Large intestine (tissue), 3 donors: Measurements from ENCODE around the gene SPIRE2. TPM values are rescaled to one million over a fixed set of nuclear protein-coding genes. Genes with fewer than 3 reads are reported as not detected.
A peak's percentile ranks its signal among the peaks of the same experiment; 100 is the strongest.
"Not testable (repeated sequence)": the region's sequence is repeated elsewhere in the genome, so short reads cannot be mapped to it uniquely, and the experiment has no call there.

ENCODE experiments used
- DNase-seq, 2 donors: peaks; one replicate each; pipeline versions ENCODE4 v3.0.0 to v3.0.0-alpha.2; 2013
- H3K27ac ChIP-seq: one replicate; pipeline ENCODE4 v1.5.1; 2013; ENCODE audit warnings: low read length
- H3K27me3 ChIP-seq: 2 replicates; pipeline ENCODE4 v1.6.1; 2013; ENCODE audit warnings: low read length; ENCODE audit not compliant: control insufficient read depth, insufficient read depth
- H3K36me3 ChIP-seq: 2 replicates; pipeline ENCODE4 v1.6.1; 2013; ENCODE audit warnings: low read length; ENCODE audit not compliant: control insufficient read depth, insufficient read depth
- H3K4me1 ChIP-seq: one replicate; pipeline ENCODE4 v1.6.1; 2013; ENCODE audit warnings: low read length; ENCODE audit not compliant: control insufficient read depth, insufficient read depth
- H3K4me3 ChIP-seq: one replicate; pipeline ENCODE4 v1.5.1; 2013; ENCODE audit warnings: low read length
- H3K9me3 ChIP-seq: one replicate; pipeline ENCODE4 v1.6.1; 2013; ENCODE audit warnings: mild to moderate bottlenecking, low read depth, low read length, moderate library complexity; ENCODE audit not compliant: control insufficient read depth
- WGBS: methylation state at CpG from one replicate; pipeline ENCODE4 v1.1.5; 2013; ENCODE audit warnings: low lambda C conversion rate; ENCODE audit not compliant: insufficient coverage; 5-methylcytosine and 5-hydroxymethylcytosine counted together
- polyA plus RNA-seq: library from polyadenylated mRNA; unstranded; fragments of 120-200 nt; gene quantifications from one replicate; pipeline ENCODE4 v1.2.1, GENCODE V29; 2013

The SPIRE2 gene
- polyA plus RNA-seq, 1 donor: 55.2 TPM

GRCh38 chr16:89808475-89808874 is 19.8 kb upstream of the SPIRE2 start:
- no peak overlapping the region for H3K27ac ChIP-seq
- H3K36me3 ChIP-seq: peaks cover 3% of the 10 kb centered on the region
- WGBS: 95% methylated on average over 3 of the region's 4 CpGs
- no peaks in the 10 kb centered on the region for H3K27me3 ChIP-seq
- no peaks in the 10 kb centered on the region for H3K9me3 ChIP-seq
- no peaks in the 10 kb centered on the region for H3K4me1 ChIP-seq
- DNase-seq: peak in 1 of 2 donors; percentile 37
- H3K4me3 ChIP-seq: no peak overlapping the region

DNA sequence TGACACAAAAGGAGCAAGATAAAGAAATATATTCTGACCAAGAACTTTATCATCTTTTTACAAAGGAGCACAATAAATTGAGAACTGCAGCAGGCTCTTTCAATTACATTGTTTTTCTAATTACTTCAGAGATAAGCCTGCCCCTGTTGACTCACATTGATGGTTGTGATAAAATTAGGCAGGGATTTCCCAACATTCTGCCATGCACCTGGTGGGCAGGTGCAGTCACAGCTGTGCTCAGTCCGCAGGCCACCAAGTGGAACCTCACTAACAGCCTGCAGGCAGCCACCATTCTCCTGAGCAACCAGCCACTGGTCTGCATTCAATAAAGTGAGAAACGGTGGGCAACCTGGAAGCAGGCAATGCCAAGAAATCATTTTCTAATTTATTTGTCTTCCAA is 17.0 kb upstream of the SPIRE2 start:
- WGBS: no CpG with 5 or more reads among the region's 2 CpGs
- no peak for DNase-seq
- H3K4me3 ChIP-seq: no peak overlapping the region

GRCh38 chr16:89815639-89816348 is 12.5 kb upstream of the SPIRE2 start:
- Histone ChIP-seq H3K27me3 (no peaks in the 10 kb centered on the region), H3K9me3 (peaks cover 8% of the 10 kb centered on the region), H3K4me3 (peak overlapping the region; percentile 50), H3K36me3 (no peaks in the 10 kb centered on the region), H3K4me1 (peaks cover 18% of the 10 kb centered on the region), H3K27ac (no peak overlapping the region)
- DNase-seq: no peak
- no CpG with 5 or more reads among the region's 65 CpGs for WGBS

More for the DNA sequence above, 17.0 kb upstream of the SPIRE2 start:
- H3K27me3 ChIP-seq: no peaks in the 10 kb centered on the region
- no peak overlapping the region for H3K27ac ChIP-seq
- H3K36me3 ChIP-seq: peaks cover 3% of the 10 kb centered on the region
- peaks cover 5% of the 10 kb centered on the region for H3K4me1 ChIP-seq
- H3K9me3 ChIP-seq: no peaks in the 10 kb centered on the region

DNA sequence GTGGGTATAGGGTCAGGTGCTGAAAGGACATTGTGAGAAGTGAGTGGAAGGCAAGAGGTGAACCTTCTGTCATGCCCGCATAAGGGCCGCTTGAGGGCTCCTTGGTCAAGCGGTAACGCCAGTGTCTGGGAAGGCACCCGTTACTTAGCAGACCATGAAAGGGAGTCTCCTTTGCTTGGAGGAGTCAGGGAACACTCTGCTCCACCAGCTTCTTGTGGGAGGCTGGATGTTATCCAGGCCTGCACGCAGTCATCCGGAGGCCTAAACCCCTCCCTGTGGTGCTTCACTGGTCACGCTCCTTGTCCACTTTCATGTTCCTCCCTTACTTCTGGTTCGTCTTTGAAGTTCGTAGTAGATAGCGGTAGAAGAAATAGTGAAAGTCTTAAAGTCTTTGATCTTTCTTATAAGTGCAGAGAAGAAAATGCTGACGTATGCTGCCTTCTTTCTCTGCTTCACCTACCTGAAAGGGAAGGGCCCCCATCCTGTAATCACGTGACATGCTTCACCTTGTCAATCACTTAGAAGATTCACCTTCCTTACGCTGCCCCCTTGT is 9.3 kb upstream of the SPIRE2 start:
- 33% methylated on average over 2 of the region's 14 CpGs for WGBS
- H3K27ac ChIP-seq, H3K9me3 ChIP-seq, H3K4me3 ChIP-seq, H3K36me3 ChIP-seq, H3K27me3 ChIP-seq: not testable (repeated sequence)
- peak in 1 of 2 donors; percentile 30 for DNase-seq
- peaks cover 42% of the 10 kb centered on the region for H3K4me1 ChIP-seq

DNA sequence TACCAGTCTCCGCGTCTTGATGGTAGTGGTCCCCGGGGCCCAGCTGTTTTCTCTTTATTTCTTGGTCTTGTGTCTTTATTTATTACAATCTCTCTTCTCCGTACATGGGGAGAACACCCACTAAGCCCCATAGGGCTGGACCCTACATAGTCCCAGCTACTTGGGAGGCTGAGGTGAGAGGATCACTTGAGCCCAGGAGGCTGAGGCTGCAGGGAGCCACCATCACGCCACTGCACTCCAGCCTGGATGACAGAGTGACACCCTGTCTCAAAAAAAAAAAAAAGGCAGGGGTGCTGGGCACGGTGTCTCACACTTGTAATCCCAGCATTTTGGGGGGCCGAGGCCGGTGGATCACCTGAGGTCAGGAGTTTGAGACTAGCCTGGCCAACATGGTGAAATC is 8.8 kb upstream of the SPIRE2 start:
- not testable (repeated sequence) for H3K27ac ChIP-seq, H3K9me3 ChIP-seq, H3K4me3 ChIP-seq, H3K27me3 ChIP-seq, DNase-seq, H3K36me3 ChIP-seq
- H3K4me1 ChIP-seq: peaks cover 42% of the 10 kb centered on the region
- WGBS: 100% methylated on average over 1 of the region's 8 CpGs

DNA sequence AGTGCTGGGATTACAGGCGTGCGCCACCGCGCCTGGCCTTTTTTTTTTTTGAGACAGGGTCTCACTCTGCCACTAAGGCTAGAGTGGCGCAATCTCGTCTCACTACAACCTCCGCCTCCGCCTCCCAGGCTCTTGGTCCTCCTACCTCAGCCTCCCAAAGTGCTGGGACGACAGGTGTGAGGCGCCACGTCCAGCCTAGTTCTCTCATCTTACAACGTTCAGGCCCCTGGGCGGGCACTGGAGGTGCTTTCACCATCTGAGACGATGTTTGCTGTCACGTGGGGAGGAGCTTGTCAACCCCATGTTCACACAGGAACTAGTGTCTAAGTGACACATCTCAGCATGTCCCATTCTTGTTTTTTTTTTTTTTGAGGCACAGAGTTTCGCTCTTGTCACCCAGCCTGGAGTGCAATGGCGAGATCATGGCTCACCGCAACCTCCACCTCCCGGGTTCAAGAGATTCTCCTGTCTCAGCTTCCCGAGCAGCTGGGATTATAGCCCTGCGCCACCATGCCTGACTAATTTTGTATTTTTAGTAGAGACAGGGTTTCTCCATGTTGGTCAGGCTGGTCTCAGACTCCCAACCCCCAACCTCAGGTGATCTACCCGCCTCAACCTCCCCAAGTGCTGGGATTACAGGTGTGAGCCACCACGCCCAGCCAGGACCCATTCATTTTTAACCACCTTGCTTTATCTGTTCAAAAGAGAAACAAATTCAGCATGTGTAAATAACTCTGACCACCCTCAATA is 6.7 kb upstream of the SPIRE2 start:
- Histone ChIP-seq H3K36me3 (no peaks in the 10 kb centered on the region), H3K9me3 (peaks cover 8% of the 10 kb centered on the region), H3K4me1 (peaks cover 43% of the 10 kb centered on the region), H3K27me3 (no peaks in the 10 kb centered on the region), H3K4me3 (no peak overlapping the region), H3K27ac (peak overlapping the region; percentile 92)
- no CpG with 5 or more reads among the region's 23 CpGs for WGBS
- no peak for DNase-seq

- H3K27ac ChIP-seq: peak overlapping the region; percentile 92
Observed at GRCh38 chr16:89822188-89823086, 5.8 kb upstream of the SPIRE2 start.

DNA sequence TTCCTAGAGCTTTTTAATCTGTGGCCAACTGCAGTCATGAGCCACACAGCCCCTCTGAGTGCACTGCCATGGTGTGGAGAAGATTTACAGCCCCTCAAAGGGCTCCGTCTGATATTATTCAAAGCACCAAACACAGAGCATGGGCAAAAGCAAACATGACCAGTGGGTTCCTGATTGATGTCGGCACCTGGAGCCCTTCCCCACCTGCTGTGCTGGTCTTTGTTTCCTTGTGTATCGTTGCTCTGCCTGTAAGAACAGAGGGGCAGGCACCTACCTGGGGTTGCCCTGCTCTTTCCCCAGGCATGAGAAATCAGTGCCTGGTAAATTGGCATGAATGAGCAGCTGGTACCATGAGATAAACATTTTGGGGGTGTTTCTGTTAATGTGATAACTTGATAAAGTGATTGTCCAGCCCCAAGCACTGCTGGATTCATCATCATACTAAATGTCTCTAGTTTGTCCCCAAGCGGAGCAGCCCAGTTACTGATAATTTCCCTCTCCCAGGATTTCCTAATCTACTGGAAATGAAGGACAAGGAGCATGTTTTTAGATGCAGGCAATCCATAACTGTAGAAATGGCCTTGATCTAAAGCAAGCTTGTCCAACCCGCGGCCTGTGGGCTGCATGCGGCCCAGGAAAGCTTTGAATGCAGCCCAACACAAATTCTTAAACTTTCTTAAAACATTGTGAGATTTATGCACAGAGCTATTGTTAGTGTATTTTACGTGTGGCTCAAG is 5.0 kb upstream of the SPIRE2 start:
- Histone ChIP-seq H3K9me3 (no peaks in the 10 kb centered on the region), H3K4me3 (no peak overlapping the region), H3K27me3 (no peaks in the 10 kb centered on the region), H3K27ac (peak overlapping the region; percentile 92), H3K4me1 (peaks cover 47% of the 10 kb centered on the region), H3K36me3 (no peaks in the 10 kb centered on the region)
- WGBS: no CpG with 5 or more reads among the region's 8 CpGs
- DNase-seq: no peak

More at GRCh38 chr16:89822188-89823086, 5.8 kb upstream of the SPIRE2 start:
- no peaks in the 10 kb centered on the region for H3K27me3 ChIP-seq
- no peaks in the 10 kb centered on the region for H3K36me3 ChIP-seq
- peaks cover 48% of the 10 kb centered on the region for H3K4me1 ChIP-seq
- no peak overlapping the region for H3K4me3 ChIP-seq
- DNase-seq: peak; percentile 92 to 96
- WGBS: no CpG with 5 or more reads among the region's 19 CpGs
- peaks cover 4% of the 10 kb centered on the region for H3K9me3 ChIP-seq

GRCh38 chr16:89823824-89824148 is 4.5 kb upstream of the SPIRE2 start:
- not testable (repeated sequence) for H3K9me3 ChIP-seq, H3K36me3 ChIP-seq, DNase-seq, H3K27me3 ChIP-seq, H3K4me3 ChIP-seq
- peak overlapping the region; percentile 92 for H3K27ac ChIP-seq
- no CpG with 5 or more reads among the region's 5 CpGs for WGBS
- H3K4me1 ChIP-seq: peaks cover 47% of the 10 kb centered on the region
